Measurements from ENCODE around the gene FRMD4A.

DNA sequence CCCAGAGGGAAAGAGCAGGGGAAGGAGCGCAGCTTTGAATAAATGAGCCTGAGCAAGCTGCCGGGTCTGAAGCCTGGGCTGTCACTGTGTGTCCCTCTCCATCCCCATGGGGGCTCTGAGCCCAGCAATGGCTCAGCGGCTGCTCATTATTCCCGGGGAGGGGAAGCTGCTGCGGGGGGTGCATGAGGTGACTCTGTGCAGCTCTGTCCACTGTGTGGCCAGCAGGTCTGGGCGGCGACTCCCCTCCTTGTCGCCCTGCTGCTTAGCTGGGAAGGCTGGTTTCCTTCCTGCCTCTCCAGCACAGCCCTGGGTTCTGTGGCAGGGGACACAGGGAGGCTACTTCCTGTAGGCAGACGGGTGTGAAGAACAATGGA is 509.8 kb downstream of the FRMD4A start:
- TF ChIP-seq, protein P1, sequence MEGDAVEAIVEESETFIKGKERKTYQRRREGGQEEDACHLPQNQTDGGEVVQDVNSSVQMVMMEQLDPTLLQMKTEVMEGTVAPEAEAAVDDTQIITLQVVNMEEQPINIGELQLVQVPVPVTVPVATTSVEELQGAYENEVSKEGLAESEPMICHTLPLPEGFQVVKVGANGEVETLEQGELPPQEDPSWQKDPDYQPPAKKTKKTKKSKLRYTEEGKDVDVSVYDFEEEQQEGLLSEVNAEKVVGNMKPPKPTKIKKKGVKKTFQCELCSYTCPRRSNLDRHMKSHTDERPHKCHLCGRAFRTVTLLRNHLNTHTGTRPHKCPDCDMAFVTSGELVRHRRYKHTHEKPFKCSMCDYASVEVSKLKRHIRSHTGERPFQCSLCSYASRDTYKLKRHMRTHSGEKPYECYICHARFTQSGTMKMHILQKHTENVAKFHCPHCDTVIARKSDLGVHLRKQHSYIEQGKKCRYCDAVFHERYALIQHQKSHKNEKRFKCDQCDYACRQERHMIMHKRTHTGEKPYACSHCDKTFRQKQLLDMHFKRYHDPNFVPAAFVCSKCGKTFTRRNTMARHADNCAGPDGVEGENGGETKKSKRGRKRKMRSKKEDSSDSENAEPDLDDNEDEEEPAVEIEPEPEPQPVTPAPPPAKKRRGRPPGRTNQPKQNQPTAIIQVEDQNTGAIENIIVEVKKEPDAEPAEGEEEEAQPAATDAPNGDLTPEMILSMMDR (IDR thresholded peaks at IDR 0.05): no peak
- TF ChIP-seq POLR2A (IDR thresholded peaks at IDR 0.05): no peak

Measured in testis (tissue), 2 donors.